Stimulated activated CD8-positive, alpha-beta memory T cell treated with anti-CD3 and anti-CD28 coated beads, Interleukin-12 subunit alpha, Interleukin-12 subunit beta, amount 100 ng/mL, for 4 hours (primary cell): ENCODE data around the gene GPC4.
"Not testable (repeated sequence)": the region's sequence is repeated elsewhere in the genome, so short reads cannot be mapped to it uniquely, and the experiment has no call there.

Source experiments
- DNase-seq: peaks from one replicate; pipeline ENCODE4 v3.0.0-alpha.2; 2020; ENCODE audit warnings: low read depth

The GPC4 gene

GRCh38 chrX:133365871-133366611 lies 49.2 kb downstream of the GPC4 start:
- no peak for DNase-seq

- DNase-seq: no peak
Observed at GRCh38 chrX:133364865-133365264, 50.4 kb downstream of the GPC4 start.

GRCh38 chrX:133364196-133364595 lies 51.1 kb downstream of the GPC4 start:
- DNase-seq: no peak

- DNase-seq: no peak
Observed at GRCh38 chrX:133362538-133362937, 52.8 kb downstream of the GPC4 start.

- DNase-seq: no peak
Observed at GRCh38 chrX:133359466-133359865, 55.8 kb downstream of the GPC4 start.

- no peak for DNase-seq
Observed at GRCh38 chrX:133353233-133353632, 62.1 kb downstream of the GPC4 start.

GRCh38 chrX:133350751-133351150 lies 64.5 kb downstream of the GPC4 start:
- no peak for DNase-seq

GRCh38 chrX:133346026-133346425 lies 69.3 kb downstream of the GPC4 start:
- no peak for DNase-seq

- DNase-seq: no peak
Observed at GRCh38 chrX:133339566-133339965, 75.7 kb downstream of the GPC4 start.

- no peak for DNase-seq
Observed at GRCh38 chrX:133337250-133337649, 78.0 kb downstream of the GPC4 start.

GRCh38 chrX:133335027-133335426 lies 80.3 kb downstream of the GPC4 start:
- no peak for DNase-seq

- no peak for DNase-seq
Observed at GRCh38 chrX:133333154-133333750, 82.0 kb downstream of the GPC4 start.

GRCh38 chrX:133332737-133333136 lies 82.6 kb downstream of the GPC4 start:
- no peak for DNase-seq

- no peak for DNase-seq
Observed at GRCh38 chrX:133330956-133331355, 84.3 kb downstream of the GPC4 start.

- no peak for DNase-seq
Observed at GRCh38 chrX:133325422-133325821, 89.9 kb downstream of the GPC4 start.

GRCh38 chrX:133323431-133323830 lies 91.9 kb downstream of the GPC4 start:
- DNase-seq: no peak

- DNase-seq: not testable (repeated sequence)
Observed at GRCh38 chrX:133322269-133322668, 93.0 kb downstream of the GPC4 start.

- no peak for DNase-seq
Observed at GRCh38 chrX:133321451-133321850, 93.8 kb downstream of the GPC4 start.

- no peak for DNase-seq
Observed at GRCh38 chrX:133314281-133314680, 101.0 kb downstream of the GPC4 start.

GRCh38 chrX:133308499-133308897 lies 106.8 kb downstream of the GPC4 start:
- no peak for DNase-seq

GRCh38 chrX:133307637-133308498 lies 107.4 kb downstream of the GPC4 start:
- no peak for DNase-seq

GRCh38 chrX:133307094-133307493 lies 108.2 kb downstream of the GPC4 start:
- DNase-seq: no peak

GRCh38 chrX:133306316-133306715 lies 109.0 kb downstream of the GPC4 start:
- DNase-seq: no peak
